Measurements from ENCODE around the gene LDHA. TPM values are rescaled to one million over a fixed set of nuclear protein-coding genes. Genes with fewer than 3 reads are reported as not detected.
A peak's percentile ranks its signal among the peaks of the same experiment; 100 is the strongest.

The LDHA gene
- total and polyA plus RNA-seq, 9 of the 15 experiments (the other 6 are each of a cell fraction or from before 2014, with no cell fraction given): 535 to 3,001 (median 926) TPM

GRCh38 chr11:18395735-18396504 is 1.6 kb downstream of the LDHA start (continued):
- TF ChIP-seq ZNF609 (CRISPR knock-in tag; IDR thresholded peaks at IDR 0.05; ENCODE audit: borderline replicate concordance) (0 out of 2 replicates have a peak, but pooled peaks have one; percentile 50), ZNF707 (CRISPR knock-in tag; conservative IDR thresholded peaks at IDR 0.05) (no peak), TBL1XR1 (IDR thresholded peaks at IDR 0.05; ENCODE audit: low read length in 2 of 2) (peak in 1 of 2 experiments; percentile 19; a peak in 1 of 4 replicates), E4F1 (CRISPR knock-in tag; IDR thresholded peaks at IDR 0.05; ENCODE audit: borderline replicate concordance) (no peak), HOXB6 (CRISPR knock-in tag; IDR thresholded peaks at IDR 0.05; ENCODE audit: borderline replicate concordance) (no peak), SIX5 (IDR thresholded peaks at IDR 0.05; ENCODE audit: borderline replicate concordance in 1 of 2, insufficient read depth in 1 of 2, low read depth in 1 of 2, low read length in 2 of 2) (no peak), FOXO4 (CRISPR knock-in tag; IDR thresholded peaks at IDR 0.05) (no peak), SIRT6 (IDR thresholded peaks at IDR 0.05; ENCODE audit: low read depth, low read length) (no peak), ZNF507 (tag; conservative IDR thresholded peaks at IDR 0.05) (no peak), PKNOX1 (IDR thresholded peaks at IDR 0.05) (peak; percentile 81), BDP1 (IDR thresholded peaks at IDR 0.05; ENCODE audit: insufficient read depth, insufficient read length) (no peak), ZNF444 (CRISPR knock-in tag; IDR thresholded peaks at IDR 0.05) (no peak), ZNF644 (tag; IDR thresholded peaks at IDR 0.05; ENCODE audit: low read depth) (no peak), SMC3 (conservative IDR thresholded peaks at IDR 0.05; ENCODE audit: insufficient read depth, low read depth, low read length) (no peak)
- TF ChIP-seq, protein P1, sequence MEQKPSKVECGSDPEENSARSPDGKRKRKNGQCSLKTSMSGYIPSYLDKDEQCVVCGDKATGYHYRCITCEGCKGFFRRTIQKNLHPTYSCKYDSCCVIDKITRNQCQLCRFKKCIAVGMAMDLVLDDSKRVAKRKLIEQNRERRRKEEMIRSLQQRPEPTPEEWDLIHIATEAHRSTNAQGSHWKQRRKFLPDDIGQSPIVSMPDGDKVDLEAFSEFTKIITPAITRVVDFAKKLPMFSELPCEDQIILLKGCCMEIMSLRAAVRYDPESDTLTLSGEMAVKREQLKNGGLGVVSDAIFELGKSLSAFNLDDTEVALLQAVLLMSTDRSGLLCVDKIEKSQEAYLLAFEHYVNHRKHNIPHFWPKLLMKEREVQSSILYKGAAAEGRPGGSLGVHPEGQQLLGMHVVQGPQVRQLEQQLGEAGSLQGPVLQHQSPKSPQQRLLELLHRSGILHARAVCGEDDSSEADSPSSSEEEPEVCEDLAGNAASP (IDR thresholded peaks at IDR 0.05): no peak
